Forelimb muscle (tissue), 1 donor: Measurements from ENCODE around the gene CDK16. TPM values are rescaled to one million over a fixed set of nuclear protein-coding genes. Genes with fewer than 3 reads are reported as not detected.
"Not testable (repeated sequence)": the region's sequence is repeated elsewhere in the genome, so short reads cannot be mapped to it uniquely, and the experiment has no call there.

Experiments used
- DNase-seq: peaks from one replicate; pipeline ENCODE4 v3.0.0-alpha.2; 2013; ENCODE audit warnings: low read depth
- polyA plus RNA-seq: library from polyadenylated mRNA; unstranded; fragments of 120-200 nt; gene quantifications from one replicate; pipeline ENCODE4 v1.2.1, GENCODE V29; 2013; ENCODE audit not compliant: insufficient read length

CDK16 gene
- polyA plus RNA-seq, 1 donor, result 111 TPM

GRCh38 chrX:47250017-47250347, 31.5 kb downstream of the CDK16 start:
- no peak for DNase-seq

DNA sequence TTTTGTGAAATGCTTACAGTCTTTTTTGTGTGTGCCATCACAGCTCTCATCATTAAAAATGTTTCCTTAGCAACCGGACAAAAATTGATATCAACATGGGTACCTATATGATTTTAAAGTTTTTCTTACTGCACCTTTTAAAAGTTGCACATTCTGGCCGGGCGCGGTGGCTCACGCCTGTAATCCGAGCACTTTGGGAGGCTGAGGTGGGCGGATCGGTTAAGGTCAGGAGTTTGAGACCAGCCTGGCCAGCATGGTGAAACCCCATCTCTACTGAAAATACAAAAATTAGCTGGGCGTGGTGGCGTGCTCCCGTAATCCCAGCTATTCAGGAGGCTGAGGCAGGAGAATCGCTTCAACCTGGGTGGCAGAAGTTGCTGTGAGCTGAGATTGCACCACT, 39.1 kb downstream of the CDK16 start:
- DNase-seq, result not testable (repeated sequence)

DNA sequence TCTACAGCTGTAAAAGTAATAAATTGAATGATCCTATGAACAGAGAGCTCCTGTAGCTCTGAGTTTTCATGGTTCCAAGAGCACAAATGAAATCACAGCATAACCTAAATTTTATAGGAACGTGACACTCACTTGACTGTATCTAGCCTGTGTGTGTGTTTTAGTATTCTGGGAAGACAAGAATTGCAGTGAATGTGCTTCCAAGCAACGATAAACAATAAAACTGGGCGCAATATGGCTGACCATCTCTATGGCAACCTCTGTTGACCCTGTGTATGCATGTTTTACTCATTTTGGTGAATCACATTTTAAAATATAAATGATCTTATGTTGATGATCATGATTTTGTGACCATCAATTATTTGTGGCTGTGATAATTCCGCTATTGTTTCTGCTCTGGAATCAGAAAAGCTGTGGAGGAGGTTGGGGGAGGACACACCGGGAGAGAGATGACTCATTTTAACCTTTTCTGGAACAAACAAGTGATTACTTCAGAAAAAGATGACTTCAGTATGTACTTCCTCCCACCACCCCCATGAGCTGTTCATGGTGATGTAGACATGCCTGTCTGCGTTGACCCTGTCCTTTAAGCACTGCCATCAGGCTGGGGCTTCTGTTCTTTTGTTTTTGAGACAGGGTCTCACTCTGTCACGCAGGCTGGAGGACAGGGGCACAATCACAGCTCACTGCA, 46.1 kb downstream of the CDK16 start:
- no peak for DNase-seq

DNA sequence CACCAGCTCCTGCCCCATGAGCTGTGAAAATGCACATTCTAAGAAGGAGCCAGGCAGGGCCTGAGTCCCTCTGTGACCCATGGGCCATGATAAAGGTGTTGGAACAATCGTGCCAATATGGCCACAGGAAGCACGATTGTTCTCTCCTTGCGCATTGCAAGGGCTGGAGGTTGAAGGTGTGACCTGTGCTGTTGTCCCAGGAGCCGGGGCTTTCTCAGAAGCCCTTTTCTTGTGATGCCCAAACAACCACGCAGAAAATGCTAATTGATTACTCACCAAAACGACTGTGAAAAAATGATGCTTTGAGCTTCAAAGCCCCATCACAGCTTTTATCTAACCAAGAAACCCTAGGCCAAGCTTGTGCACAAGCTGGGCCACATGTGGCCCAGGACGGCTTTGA, 48.2 kb downstream of the CDK16 start:
- no peak for DNase-seq

GRCh38 chrX:47272013-47272408, 53.5 kb downstream of the CDK16 start:
- DNase-seq, result no peak

DNA sequence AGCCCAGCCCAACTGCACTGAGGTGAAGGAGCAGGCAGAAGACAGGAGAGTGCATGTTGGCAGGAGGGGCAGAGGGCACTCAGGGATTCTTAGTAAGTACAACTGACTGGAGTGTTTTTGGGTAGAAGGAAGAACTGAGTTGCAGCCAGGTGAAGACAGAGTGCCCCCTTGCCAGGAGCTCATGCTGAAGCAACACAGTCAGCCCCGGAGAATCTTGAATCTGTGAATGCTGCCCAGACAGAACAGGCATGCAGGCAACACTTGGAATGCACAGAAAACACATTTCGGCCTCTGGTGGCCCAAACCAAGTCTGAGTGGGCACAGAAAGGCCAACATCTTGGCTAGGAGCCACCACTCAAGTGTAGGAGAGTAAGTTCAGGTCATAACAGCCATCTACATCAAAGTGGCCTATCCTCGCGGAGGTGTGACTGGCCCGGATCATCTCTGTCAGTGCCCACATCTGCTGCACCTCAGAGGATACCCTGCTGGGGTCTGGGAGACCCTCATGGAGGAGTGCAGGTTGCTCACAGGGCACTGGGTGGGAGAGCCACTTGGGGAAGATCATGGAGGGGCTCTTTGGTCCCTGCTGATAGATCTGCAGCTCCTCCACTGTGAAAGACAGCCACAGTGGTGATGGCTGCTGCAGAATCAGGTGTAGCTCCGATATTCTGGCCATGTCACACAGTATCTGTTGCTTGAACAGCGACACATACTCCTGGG, 54.7 kb downstream of the CDK16 start:
- DNase-seq, result no peak

- no peak for DNase-seq
Observed at GRCh38 chrX:47278691-47279090, 60.2 kb downstream of the CDK16 start.

Other genes starting within 250 kb of the CDK16 start
- gene RGN, start 140.2 kb upstream of the CDK16 start, polyA plus RNA-seq, result 2.5 TPM
- 95.9 TPM for gene NDUFB11, start 74.0 kb upstream of the CDK16 start, polyA plus RNA-seq
- 31.9 TPM for gene RBM10, start 73.5 kb upstream of the CDK16 start, polyA plus RNA-seq
- 145 TPM for gene UBA1, start 24.9 kb upstream of the CDK16 start, polyA plus RNA-seq
- gene USP11, start 14.3 kb downstream of the CDK16 start, polyA plus RNA-seq, result 94.3 TPM
- gene ZNF157, start 151.9 kb downstream of the CDK16 start, polyA plus RNA-seq, result 0.35 TPM